HFF-Myc (cell line): ENCODE measurements around the gene MERTK.

Experiments used
- DNase-seq: peaks from one replicate; pipeline ENCODE4 v3.0.0-alpha.2; 2011; ENCODE audit warnings: low read depth; ENCODE audit errors: extremely low read depth
- H3K4me3 ChIP-seq: replicated peaks from 2 replicates; pipeline ENCODE4 v1.5.1; 2011; ENCODE audit warnings: low read depth, mild to moderate bottlenecking, control low read depth, low read length
- CTCF ChIP-seq: IDR thresholded peaks from 2 replicates; pipeline ENCODE4 v1.5.1; 2012; ENCODE audit warnings: mild to moderate bottlenecking, low read depth, low read length, control low read depth; ENCODE audit errors: missing control alignments

The MERTK gene

DNA sequence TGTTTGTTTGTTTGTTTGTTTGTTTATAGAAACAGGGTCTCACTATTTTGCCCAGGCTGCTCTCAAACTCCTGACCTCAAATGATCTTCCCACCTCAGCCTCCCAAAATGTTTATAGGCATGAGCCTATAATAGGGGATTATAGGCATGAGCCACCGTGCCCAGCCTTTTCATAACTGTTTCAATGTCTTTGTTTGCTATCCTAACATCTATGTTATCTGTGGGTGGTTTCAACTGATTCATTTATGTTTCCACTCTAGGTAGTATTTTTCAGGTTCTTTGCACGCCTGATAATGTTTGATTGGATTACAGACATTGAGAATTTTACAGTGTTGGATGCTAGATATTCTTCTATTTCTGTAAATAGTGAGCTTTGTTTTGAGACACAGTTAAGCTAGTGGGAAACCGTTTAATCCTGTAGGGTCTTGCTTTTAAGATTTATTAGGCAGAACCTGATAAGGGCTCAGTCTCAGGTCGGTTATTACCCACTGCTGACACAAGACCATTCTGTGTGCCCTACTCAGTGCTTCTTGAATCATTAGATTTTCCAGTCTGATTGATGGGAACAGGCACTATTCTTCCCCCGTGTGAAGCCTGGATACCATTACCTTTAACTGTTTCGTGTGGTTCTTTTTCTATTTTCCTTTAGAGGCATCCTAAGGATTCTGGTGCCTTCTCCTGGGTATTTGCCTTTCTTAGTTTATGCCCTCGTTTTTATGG lies 80.2 kb downstream of the MERTK start:
- no peak for TF ChIP-seq CTCF
- DNase-seq, result no peak
- no peak overlapping the region for H3K4me3 ChIP-seq

GRCh38 chr2:111981666-111982065 lies 83.3 kb downstream of the MERTK start:
- TF ChIP-seq CTCF, result no peak
- DNase-seq, result no peak
- no peak overlapping the region for H3K4me3 ChIP-seq

DNA sequence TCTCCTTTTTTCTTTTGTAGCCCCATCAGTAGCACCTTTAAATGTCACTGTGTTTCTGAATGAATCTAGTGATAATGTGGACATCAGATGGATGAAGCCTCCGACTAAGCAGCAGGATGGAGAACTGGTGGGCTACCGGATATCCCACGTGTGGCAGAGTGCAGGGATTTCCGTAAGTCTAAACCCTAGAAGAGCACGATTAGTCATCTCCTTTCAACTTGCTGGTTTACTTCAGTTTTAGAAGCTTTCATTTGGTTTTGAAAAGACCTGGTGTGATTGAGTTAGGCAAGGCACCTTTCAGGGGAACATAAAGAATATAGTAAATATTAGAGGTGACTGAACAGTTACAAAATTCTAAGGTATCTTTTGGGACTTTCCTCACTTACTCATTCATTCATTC lies 84.4 kb downstream of the MERTK start:
- no peak for TF ChIP-seq CTCF
- no peak for DNase-seq

GRCh38 chr2:111983478-111984212 lies 85.2 kb downstream of the MERTK start:
- no peak for TF ChIP-seq CTCF
- H3K4me3 ChIP-seq, result no peak overlapping the region
- DNase-seq, result no peak

More for the DNA sequence above, 84.4 kb downstream of the MERTK start:
- H3K4me3 ChIP-seq, result no peak overlapping the region

DNA sequence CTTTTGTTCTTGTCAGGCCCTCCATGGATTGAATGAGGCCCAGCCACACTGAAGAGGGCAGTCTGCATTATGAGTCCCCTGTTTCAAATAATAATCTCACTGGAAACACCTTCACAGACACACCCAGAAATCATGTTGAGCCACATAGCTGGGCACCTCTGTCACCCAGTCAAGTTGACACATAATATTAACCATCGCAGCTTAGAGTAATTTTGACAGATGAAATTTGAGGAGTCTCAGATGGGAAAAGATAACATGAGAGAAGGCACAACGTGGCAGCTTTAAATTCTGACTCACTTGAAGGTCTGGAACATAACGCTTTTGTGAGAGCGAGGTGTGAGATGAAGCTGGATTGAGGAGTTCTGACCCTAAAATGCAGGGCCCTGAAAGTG lies 85.8 kb downstream of the MERTK start:
- no peak overlapping the region for H3K4me3 ChIP-seq
- TF ChIP-seq CTCF, result no peak
- DNase-seq, result no peak

- TF ChIP-seq CTCF, result no peak
- DNase-seq, result no peak
- no peak overlapping the region for H3K4me3 ChIP-seq
Observed at GRCh38 chr2:111985514-111985913, 87.1 kb downstream of the MERTK start.
